CMK (cell line): ENCODE results near the gene CCNQ.

Source experiments
- DNase-seq: peaks from one replicate; pipeline ENCODE4 v3.0.0-alpha.2; 2010; ENCODE audit warnings: low read depth

Gene CCNQ

GRCh38 chrX:153637121-153638040, 38.4 kb upstream of the CCNQ start:
- DNase-seq: no peak

DNA sequence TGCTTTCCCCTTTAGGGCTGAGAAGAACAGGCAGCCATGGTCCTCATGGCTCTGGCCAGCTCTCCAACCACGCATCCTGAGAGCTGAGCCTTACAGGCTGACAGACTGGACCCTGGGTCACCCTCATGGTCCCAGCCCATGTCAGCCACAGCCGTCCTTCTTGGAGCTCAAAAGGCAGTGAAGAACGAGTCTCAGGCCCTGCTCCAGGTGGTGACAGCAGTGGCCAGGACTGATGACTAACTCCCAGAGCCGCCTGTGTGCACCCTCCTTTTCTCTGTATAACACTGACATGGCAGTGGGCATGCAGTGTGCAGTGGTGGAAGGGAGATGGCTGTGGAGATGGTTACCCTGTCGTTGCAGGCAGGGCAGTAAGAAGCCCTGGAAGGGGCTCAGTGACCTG, 37.8 kb upstream of the CCNQ start:
- no peak for DNase-seq

- DNase-seq: no peak
Measured at GRCh38 chrX:153635788-153636668, 37.1 kb upstream of the CCNQ start.

- no peak for DNase-seq
Measured at GRCh38 chrX:153635388-153635787, 36.4 kb upstream of the CCNQ start.

GRCh38 chrX:153634832-153635231, 35.9 kb upstream of the CCNQ start:
- DNase-seq: no peak

DNA sequence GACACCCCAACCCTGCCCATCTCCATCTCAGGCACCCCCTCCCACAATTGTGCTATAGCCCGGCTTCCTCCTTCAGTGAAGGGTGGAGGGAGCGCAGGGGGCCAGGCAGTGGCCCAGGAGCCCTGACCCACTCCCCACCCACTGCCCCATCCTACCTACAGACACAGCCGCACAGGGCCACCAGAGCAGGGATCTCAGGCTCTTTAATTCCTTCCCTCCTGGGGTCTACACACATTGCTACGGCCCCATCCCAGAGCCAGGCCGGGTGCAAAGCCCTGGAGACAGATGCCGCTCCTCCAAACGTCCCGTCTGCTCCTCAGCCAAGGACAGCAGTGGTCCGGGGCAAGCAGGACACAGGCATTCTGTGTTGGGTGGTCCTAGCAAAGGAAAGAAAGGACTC, 35.3 kb upstream of the CCNQ start:
- DNase-seq: no peak

DNA sequence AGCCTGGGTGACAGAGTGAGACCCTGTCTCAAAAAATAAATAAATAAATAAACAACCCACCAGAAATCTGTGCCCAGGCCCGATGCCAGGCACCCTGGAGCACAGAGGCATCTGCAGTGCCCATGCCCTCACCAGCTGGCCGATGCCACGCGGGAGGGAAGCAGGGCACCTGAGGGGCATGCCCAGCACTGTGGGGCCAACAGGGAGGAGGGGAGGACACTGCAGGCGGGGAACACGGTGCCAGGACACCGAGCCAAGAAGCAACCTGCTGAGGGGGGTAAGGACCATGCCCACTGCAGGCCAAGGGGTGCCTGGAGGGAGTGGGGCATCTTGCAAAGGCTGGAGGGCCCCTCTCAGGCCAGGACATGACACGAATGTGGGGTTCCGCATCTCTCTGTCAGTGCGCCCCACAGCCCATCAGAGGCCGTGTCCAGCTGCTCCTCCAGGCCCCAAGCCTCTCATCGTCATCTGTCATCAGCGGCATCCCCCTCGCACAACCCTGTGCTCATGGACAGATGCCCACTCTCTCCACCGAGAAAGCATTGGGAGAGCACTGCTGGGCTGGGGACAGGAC, 34.8 kb upstream of the CCNQ start:
- DNase-seq: no peak

DNA sequence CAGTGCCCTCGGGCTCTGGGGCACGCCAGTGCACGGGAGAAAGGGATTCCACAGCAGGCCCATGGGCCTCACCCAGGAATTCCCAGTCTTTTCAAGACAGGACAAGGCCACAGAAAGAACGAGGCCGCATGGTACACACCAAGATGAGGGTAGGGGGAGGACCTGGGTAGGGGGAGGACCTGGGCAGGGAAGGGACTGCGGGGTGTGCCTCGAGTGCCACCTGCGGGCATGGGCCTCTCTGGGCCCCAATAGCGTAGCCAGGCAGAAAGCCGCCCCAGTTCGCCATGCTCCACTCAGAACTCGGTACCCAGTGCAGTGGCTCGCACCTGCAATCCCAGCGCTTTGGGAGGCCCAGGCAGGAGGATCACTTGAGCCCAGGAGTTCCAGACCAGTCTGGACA, 34.1 kb upstream of the CCNQ start:
- DNase-seq: no peak

- no peak for DNase-seq
Measured at GRCh38 chrX:153632595-153632946, 33.6 kb upstream of the CCNQ start.

GRCh38 chrX:153631907-153632594, 33.1 kb upstream of the CCNQ start:
- no peak for DNase-seq

DNA sequence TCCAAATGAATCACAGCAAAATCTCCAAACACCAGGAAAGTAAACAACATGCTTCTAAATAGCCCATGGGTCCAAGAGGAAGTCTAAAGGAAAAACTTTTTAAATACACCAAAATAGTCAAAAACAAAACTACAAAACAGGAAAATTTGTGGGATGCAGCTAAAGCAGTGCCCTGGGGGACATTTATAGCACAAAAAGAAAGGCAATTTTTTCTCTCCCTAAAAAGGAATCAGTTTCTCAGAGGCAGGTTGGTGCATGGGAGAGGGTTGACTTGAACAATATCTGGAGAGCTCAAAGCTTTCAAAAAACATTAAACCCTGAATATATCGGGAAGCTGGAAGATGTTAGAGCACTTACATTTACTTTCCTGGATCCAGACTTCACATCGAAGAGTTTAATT, 32.4 kb upstream of the CCNQ start:
- no peak for DNase-seq

DNA sequence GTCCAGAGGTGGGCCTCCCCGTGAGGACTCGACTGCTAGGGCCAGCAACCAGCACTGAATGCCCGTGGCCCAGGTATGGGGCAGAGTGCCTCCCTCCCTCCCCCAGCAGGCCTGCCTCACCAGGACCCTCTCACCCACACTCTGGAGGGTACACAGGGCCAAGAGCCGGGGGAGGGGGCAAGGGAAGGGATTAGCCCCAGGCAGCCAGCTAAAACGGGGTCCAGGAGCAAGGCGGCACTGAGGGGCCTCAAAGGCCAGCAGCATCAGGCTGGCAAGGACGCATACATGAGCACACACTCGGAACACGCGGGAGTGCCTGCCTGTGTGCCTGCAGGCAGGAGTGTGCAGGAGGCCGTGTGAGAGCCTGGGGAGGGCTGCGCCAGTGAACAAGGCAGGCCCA, 29.7 kb upstream of the CCNQ start:
- DNase-seq: no peak

- no peak for DNase-seq
Measured at GRCh38 chrX:153628129-153628528, 29.2 kb upstream of the CCNQ start.

DNA sequence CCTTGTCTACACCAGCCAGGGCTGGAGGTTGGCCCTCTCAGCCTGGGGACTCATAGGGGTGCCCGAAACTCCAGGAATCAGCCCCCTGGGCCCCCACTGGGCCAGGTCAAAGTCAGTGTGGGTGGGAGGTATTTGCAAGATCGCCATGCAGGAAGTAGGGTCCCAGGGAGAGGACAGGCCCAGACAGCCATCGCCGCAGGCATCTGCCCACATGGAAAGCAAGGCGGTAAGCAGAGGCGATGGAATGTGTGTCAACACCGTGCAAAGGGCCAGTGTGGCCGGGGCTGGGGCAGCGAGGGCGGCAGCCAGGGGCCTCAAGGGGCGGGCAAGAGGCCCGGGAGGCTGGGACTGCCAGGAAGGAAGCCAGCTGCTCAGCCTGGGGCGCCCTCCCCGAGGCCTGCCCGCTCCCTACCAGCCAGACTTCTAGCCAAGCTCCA, 28.8 kb upstream of the CCNQ start:
- no peak for DNase-seq

GRCh38 chrX:153626863-153627674, 28.1 kb upstream of the CCNQ start:
- no peak for DNase-seq

GRCh38 chrX:153626025-153626633, 27.2 kb upstream of the CCNQ start:
- no peak for DNase-seq

DNA sequence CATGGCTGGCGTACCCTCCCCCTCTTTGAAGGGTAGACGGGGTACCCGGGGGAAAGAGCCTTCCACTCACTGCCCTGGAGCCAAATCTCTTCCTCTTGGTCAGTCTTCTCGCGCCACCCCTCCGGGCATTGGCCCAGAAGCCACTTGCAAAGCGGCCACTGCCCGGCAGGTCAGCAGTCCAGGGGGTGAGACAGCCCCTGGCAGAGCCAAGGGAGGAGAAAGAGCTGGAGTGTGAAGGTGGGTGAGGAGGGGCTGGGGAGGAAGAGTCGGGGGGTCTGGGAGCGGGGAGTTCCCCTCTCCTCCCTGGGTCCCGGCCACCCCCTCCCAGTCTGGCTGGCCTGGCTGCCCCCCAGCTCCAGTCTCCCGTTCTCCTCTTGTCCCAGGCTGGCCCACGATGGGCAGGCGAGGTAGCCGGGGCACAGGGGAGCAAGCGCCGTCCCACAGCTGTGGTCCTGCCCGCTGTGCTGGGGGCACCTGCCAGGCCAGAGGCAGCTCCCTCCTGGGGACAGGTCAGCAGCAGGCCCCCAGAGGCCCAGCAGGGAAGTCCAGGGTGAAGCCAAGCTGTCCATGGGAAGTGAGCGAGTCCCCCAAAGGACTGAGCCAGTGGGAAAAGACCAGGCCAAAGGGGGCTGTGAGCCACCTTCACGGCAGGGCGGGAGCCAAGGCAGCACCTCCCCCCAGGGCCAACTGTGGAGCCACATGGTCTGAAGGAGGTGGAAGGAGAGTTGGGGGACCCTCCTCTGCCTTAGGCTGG, 26.5 kb upstream of the CCNQ start:
- DNase-seq: no peak

GRCh38 chrX:153624196-153625091, 25.5 kb upstream of the CCNQ start:
- DNase-seq: no peak
